Erythroblast (primary cell): ENCODE results near the gene TNFRSF13B.

ENCODE experiments used
- GATA1 ChIP-seq: IDR thresholded peaks from 2 replicates; pipeline ENCODE4 v1.6.1; 2011; ENCODE audit warnings: low read depth, mild to moderate bottlenecking, control low read depth, low read length, moderate library complexity
- POLR2A ChIP-seq: IDR thresholded peaks from 2 replicates; pipeline ENCODE4 v1.6.1; 2011; ENCODE audit warnings: mild to moderate bottlenecking, low read length

DNA sequence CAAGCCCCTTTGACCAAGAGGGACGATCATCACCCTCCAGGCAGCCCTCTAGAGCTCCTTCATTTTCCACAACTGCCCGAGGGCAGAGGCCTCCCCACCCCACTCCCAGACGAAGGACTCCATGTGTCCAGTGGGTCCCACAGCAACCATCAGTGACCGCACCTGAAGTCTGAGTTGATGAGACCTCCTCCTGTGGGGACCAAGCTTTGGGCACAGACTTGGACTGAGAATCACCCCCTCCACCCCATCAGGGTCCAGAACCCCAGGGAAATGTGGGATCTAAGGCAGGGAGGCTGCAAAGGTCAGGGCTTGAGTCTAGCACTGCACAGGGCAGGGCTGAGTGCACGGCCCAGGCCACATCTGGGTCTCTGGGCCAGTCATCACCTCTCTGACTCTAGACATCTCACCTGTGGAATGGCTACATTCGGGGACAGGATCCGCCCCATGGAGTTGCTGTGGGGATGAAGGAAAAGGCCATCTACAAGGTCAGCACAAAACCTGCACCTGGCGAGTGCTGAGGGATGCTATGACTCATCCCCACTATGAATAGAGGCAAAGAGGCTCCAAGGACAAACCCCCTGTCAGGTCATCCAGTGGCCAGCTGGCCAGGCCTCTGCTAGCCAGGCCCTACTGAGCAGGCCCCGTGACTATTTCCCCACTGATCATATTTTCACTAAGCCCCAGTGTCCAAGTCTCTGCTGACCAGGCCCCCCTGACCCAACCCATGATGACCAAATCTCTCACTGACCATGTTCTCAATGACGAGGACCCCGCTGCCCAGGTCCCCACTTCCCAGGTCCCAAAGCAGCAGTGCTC lies 38.4 kb downstream of the TNFRSF13B start:
- TF ChIP-seq POLR2A = no peak
- no peak for TF ChIP-seq GATA1
